DND-41 (cell line): ENCODE results near the gene COPA.

Experiments used
- ATAC-seq: fragments of 200-7000 bp; cut with Tn5 transposase; 3 replicates; pipeline ENCODE4 v1.9.1; 2021; ENCODE audit warnings: low read depth; ENCODE audit not compliant: insufficient read depth
- DNase-seq: peaks from one replicate; pipeline ENCODE4 v3.0.0-alpha.2; 2020
- H2AFZ ChIP-seq: 2 replicates; pipeline ENCODE4 v1.6.0; 2012; ENCODE audit warnings: low read depth, low read length
- H3K27ac ChIP-seq: 2 replicates; pipeline ENCODE4 v1.5.1; 2012; ENCODE audit warnings: low read length, inconsistent platforms
- H3K27me3 ChIP-seq: fragments of 200-600 bp; sonication (generic); 2 replicates; pipeline ENCODE4 v1.6.0; 2012; ENCODE audit warnings: low read length, mild to moderate bottlenecking, inconsistent platforms; ENCODE audit not compliant: insufficient read depth, poor library complexity
- H3K36me3 ChIP-seq: 2 replicates; pipeline ENCODE4 v1.5.1; 2012; ENCODE audit warnings: low read length, inconsistent platforms; ENCODE audit not compliant: insufficient read depth
- H3K4me1 ChIP-seq: 2 replicates; pipeline ENCODE4 v1.5.1; 2012; ENCODE audit warnings: mild to moderate bottlenecking, low read length; ENCODE audit not compliant: insufficient read depth
- H3K4me2 ChIP-seq: 2 replicates; pipeline ENCODE4 v1.6.0; 2012; ENCODE audit warnings: mild to moderate bottlenecking, moderate library complexity, low read length, inconsistent platforms; ENCODE audit not compliant: insufficient read depth
- H3K4me3 ChIP-seq, 2 experiments: fragments of 200-600 bp in 1 of 2; shearing (Covaris generic) in 1 of 2; 2 replicates each; pipeline ENCODE4 v1.5.1; 2012 to 2016; ENCODE audit warnings: inconsistent platforms in 2 of 2, low read length in 2 of 2, mild to moderate bottlenecking in 2 of 2, low read depth in 1 of 2, moderate library complexity in 1 of 2
- H3K79me2 ChIP-seq: 2 replicates; pipeline ENCODE4 v1.6.0; 2012; ENCODE audit warnings: low read length, inconsistent platforms; ENCODE audit not compliant: insufficient read depth
- H3K9ac ChIP-seq: 2 replicates; pipeline ENCODE4 v1.6.0; 2012; ENCODE audit warnings: low read depth, mild to moderate bottlenecking, inconsistent platforms, low read length, moderate library complexity
- H3K9me3 ChIP-seq: 2 replicates; pipeline ENCODE4 v1.5.1; 2012; ENCODE audit warnings: low read length, moderate library complexity, mild to moderate bottlenecking, inconsistent platforms; ENCODE audit not compliant: insufficient read depth, severe bottlenecking
- H4K20me1 ChIP-seq: 2 replicates; pipeline ENCODE4 v1.6.0; 2012; ENCODE audit warnings: low read length; ENCODE audit not compliant: insufficient read depth
- CTCF ChIP-seq: IDR thresholded peaks from 2 replicates; pipeline ENCODE4 v1.5.1; 2012; ENCODE audit warnings: borderline replicate concordance, low read length, moderate library complexity, mild to moderate bottlenecking; ENCODE audit not compliant: poor library complexity, severe bottlenecking; ENCODE audit errors: extremely low read depth
- EZH2 ChIP-seq: IDR thresholded peaks from 3 replicates; pipeline ENCODE4 v1.6.1; 2012; ENCODE audit warnings: borderline replicate concordance, low read depth, mild to moderate bottlenecking, moderate library complexity, low read length, inconsistent platforms; ENCODE audit not compliant: severe bottlenecking

Gene COPA

GRCh38 chr1:160267284-160267991 is 75.6 kb downstream of the COPA start:
- no peaks in the 10 kb centered on the region for H3K9me3 ChIP-seq
- no peaks in the 10 kb centered on the region for H3K79me2 ChIP-seq
- H4K20me1 ChIP-seq: no peaks in the 10 kb centered on the region
- no peaks in the 10 kb centered on the region for H3K36me3 ChIP-seq
- peaks cover 8% of the 10 kb centered on the region for H3K4me1 ChIP-seq
- no peaks in the 10 kb centered on the region for H3K27me3 ChIP-seq
- no peak overlapping the region for H2AFZ ChIP-seq
- no peak overlapping the region for H3K4me2 ChIP-seq
- no peak overlapping the region for H3K4me3 ChIP-seq
- H3K9ac ChIP-seq: no peak overlapping the region
- DNase-seq (no peak), ATAC-seq (no peak)
- TF ChIP-seq EZH2: no peak
- no peak for TF ChIP-seq CTCF
- no peak overlapping the region for H3K27ac ChIP-seq

DNA sequence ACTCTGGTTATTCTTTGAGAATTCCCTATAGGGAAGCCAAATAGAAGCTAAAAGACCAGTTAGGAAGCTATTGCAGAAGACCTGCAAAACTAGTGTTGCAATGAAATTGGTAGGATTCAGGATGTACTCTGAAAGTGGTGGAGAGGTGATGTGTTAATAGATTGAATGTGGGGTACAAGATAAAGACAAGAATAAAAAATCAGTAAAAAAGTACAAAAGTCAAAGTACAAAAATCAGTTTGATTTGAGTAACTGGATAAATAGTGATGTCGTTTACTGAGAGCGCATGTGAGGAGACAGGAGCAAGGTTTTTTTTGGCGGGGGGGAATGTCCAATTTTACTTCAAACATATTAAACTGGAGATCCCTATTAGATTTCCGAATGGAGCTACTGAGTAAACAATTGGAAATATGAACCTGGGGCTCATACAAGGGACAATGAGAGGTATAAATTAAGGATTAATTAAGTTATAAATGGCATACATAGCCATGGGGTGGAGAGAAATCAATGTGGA is 78.2 kb downstream of the COPA start:
- no peaks in the 10 kb centered on the region for H3K27me3 ChIP-seq
- peaks cover 24% of the 10 kb centered on the region for H3K79me2 ChIP-seq
- TF ChIP-seq EZH2 (no peak), CTCF (no peak)
- H3K4me3 ChIP-seq: no peak overlapping the region
- no peak overlapping the region for H3K27ac ChIP-seq
- DNase-seq: no peak
- no peak overlapping the region for H3K9ac ChIP-seq
- no peak overlapping the region for H2AFZ ChIP-seq
- H3K36me3 ChIP-seq: peaks cover under 1% of the 10 kb centered on the region; the same call in 1 of the 2 replicates
- no peaks in the 10 kb centered on the region; the same call in 1 of the 2 replicates for H4K20me1 ChIP-seq
- ATAC-seq: no peak
- H3K9me3 ChIP-seq: no peaks in the 10 kb centered on the region
- peaks cover 25% of the 10 kb centered on the region for H3K4me1 ChIP-seq
- H3K4me2 ChIP-seq: no peak overlapping the region

DNA sequence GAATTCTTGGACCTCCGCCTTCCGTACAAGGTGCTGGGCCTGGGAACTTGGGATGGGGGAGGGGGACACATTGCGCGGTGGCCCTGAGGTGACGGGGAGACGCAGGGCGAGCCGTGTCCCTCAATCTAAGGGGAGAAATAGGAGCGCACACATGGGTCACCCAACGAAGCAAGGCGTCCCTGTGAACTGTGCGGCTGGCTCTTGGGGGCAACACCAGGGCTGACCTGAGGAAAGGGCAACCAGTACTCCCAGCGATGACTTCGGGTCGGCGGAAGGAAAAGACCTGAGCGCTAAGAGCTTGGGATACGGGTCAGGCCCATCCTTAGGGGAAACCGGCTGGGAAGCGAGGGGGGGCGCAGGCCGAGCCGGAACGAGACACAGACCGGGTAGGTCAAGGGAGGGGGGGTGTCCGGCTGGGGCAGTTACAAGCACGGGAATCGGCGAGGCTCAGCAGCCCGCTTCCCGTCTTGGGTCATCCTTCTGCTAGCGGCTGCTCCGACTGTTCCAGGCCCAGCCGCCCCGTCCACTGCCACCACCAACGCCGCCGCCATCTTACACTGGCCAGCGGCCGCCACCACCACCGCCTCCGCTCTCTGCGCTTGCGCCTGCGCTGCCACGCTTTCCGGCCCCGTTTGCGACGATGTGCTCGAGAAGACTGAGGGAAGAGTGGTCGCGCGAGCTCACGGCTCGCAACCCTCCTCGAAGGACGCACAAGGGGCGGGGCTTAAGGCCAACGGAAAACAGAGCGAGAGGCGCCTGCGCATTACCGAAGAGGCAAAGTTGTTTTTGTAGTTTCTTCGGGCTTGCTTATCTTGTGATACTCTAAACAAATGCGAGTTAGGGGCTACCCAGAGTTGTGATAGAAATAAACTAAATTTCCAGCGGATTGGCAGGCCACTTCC is 80.9 kb downstream of the COPA start, which contains the start of gene DCAF8:
Gene DCAF8, minus strand, starts transcription at position 657 of the 902 bp plus-strand sequence. CDS start 18,541 bp downstream, outside the sequence.
- Histone ChIP-seq H3K9me3 (no peaks in the 10 kb centered on the region), H3K4me1 (peaks cover 49% of the 10 kb centered on the region), H3K4me3 (peak within 1 kb of the TSS; percentile 56 to 77), H3K4me2 (peak within 1 kb of the TSS; percentile 83), H3K9ac (peak within 1 kb of the TSS; percentile 79), H4K20me1 (peaks cover 2% of the 10 kb centered on the region; the same call in 1 of the 2 replicates), H3K27ac (peak within 1 kb of the TSS; percentile 94), H3K27me3 (no peaks in the 10 kb centered on the region), H3K79me2 (peaks cover 51% of the 10 kb centered on the region), H3K36me3 (peaks cover 14% of the 10 kb centered on the region), H2AFZ (peak within 1 kb of the TSS; percentile 80)
- peak; percentile 9 for TF ChIP-seq CTCF
- no peak for TF ChIP-seq EZH2
- DNase-seq (peak; percentile 98), ATAC-seq (peak; percentile 94)
